ENCODE measurements around the gene ELK3. TPM values are rescaled to one million over a fixed set of nuclear protein-coding genes. Genes with fewer than 3 reads are reported as not detected.
"Not testable (repeated sequence)": the region's sequence is repeated elsewhere in the genome, so short reads cannot be mapped to it uniquely, and the experiment has no call there.

The ELK3 gene
- polyA plus RNA-seq, 2 of the 4 experiments (the other 2 are of a cell fraction) = 33.1 to 38.6 TPM

DNA sequence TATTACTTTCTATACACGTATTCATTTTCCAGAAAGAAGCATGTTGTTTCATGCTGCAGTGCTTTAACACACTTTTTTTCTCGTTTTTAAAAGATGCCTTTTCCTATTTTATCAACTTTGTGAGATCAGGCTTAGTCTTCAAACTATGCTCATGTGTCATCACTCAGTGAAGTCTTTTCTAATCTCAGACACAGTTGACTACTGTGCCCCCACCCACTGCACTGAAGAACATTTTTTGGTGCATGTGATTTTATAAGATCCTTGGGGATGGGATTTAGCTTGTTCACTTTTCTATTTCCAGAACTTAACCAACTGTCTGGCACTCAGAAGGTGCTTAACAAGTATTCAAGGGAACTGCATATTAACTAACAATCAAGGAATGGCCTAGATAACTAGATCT, 120.5 kb downstream of the ELK3 start:
- ATAC-seq = no peak
- ChIA-PET POLR2A (no interaction called here), CTCF (interaction anchor here (1.2 kb wide), 1 partner anchor 12 kb away, joined by 4 read pairs; no protein-coding TSS in a partner anchor)
- no peak for FAIRE-seq
- Histone ChIP-seq H3K4me2 (no peak overlapping the region), H3K9me3 (no peaks in the 10 kb centered on the region), H3K4me1 (peaks cover 4% of the 10 kb centered on the region; the same call in 1 of the 3 replicates), H3K4me3 (no peak overlapping the region), H3K27ac (no peak overlapping the region)
- DNase-seq (ENCODE audit: low read depth in 1 of 2, low spot score in 1 of 2) = no peak
- WGBS (ENCODE audit: missing lambda C conversion rate) = 76% methylated on average over 2 of the region's 2 CpGs
- no peak for TF ChIP-seq MAZ (IDR thresholded peaks at IDR 0.05; ENCODE audit: borderline replicate concordance, low read depth, low read length)
- TF ChIP-seq, protein P1, sequence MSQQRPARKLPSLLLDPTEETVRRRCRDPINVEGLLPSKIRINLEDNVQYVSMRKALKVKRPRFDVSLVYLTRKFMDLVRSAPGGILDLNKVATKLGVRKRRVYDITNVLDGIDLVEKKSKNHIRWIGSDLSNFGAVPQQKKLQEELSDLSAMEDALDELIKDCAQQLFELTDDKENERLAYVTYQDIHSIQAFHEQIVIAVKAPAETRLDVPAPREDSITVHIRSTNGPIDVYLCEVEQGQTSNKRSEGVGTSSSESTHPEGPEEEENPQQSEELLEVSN (IDR thresholded peaks at IDR 0.05; ENCODE audit: borderline replicate concordance, low read depth) = no peak
- TF ChIP-seq POLR2AphosphoS2 (conservative IDR thresholded peaks at IDR 0.05; ENCODE audit: low read length) = no peak
- no peak for TF ChIP-seq HDAC2 (IDR thresholded peaks at IDR 0.05)
- no peak for TF ChIP-seq TP53 (CRISPR knock-in tag; IDR thresholded peaks at IDR 0.05)
- TF ChIP-seq MYC (IDR thresholded peaks at IDR 0.05; ENCODE audit: borderline replicate concordance, low read length) = no peak
- TF ChIP-seq ESRRA (IDR thresholded peaks at IDR 0.05; ENCODE audit: borderline replicate concordance, low read length) = no peak
- TF ChIP-seq CBX8 (IDR thresholded peaks at IDR 0.05) = no peak

DNA sequence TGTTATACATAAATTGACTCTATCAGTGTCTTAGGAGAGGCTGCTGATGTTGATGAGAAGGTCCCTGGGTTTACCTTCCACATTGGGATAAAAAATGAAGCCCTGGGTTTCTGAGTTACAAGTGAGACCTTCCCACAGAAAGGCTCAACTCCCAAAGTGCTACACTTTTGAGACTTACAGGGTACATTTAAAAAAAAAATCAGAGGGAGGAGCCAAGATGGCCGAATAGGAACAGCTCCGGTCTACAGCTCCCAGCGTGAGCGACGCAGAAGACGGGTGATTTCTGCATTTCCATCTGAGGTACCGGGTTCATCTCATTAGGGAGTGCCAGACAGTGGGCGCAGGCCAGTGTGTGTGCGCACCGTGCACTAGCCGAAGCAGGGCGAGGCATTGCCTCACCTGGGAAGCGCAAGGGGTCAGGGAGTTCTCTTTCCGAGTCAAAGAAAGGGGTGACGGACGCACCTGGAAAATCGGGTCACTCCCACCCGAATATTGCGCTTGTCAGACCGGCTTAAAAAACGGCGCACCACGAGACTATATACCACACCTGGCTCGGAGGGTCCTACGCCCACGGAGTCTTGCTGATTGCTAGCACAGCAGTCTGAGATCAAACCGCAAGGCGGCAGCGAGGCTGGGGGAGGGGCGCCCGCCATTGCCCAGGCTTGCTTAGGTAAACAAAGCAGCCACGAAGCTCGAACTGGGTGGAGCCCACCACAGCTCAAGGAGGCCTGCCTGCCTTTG, 121.7 kb downstream of the ELK3 start:
- FAIRE-seq; H3K4me1 ChIP-seq; DNase-seq (ENCODE audit: low read depth in 1 of 2, low spot score in 1 of 2); POLR2A ChIA-PET; H3K9me3 ChIP-seq: not testable (repeated sequence)
- peak in 1 of 2 experiments; percentile 64; a peak in 3 of 6 replicates for ATAC-seq
- Histone ChIP-seq H3K4me3 (peak overlapping the region; percentile 41), H3K27ac (peak overlapping the region; percentile 60 to 61), H3K4me2 (peak overlapping the region; percentile 55)
- CTCF ChIA-PET = interaction anchor here (0.6 kb wide), 1 partner anchor 401 kb away, joined by 4 read pairs; no protein-coding TSS in a partner anchor
- 79% methylated on average over 28 of the region's 33 CpGs for WGBS (ENCODE audit: missing lambda C conversion rate)

DNA sequence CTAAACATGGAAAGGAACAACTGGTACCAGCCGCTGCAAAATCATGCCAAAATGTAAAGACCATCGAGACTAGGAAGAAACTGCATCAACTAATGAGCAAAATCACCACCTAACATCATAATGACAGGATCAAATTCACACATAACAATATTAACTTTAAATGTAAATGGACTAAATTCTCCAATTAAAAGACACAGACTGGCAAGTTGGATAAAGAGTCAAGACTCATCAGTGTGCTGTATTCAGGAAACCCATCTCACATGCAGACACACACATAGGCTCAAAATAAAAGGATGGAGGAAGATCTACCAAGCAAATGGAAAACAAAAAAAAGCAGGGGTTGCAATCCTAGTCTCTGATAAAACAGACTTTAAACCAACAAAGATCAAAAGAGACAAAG, 123.6 kb downstream of the ELK3 start:
- H3K4me1 ChIP-seq; ATAC-seq; H3K27ac ChIP-seq; H3K9me3 ChIP-seq; FAIRE-seq; CTCF ChIA-PET; H3K4me2 ChIP-seq; POLR2A ChIA-PET; H3K4me3 ChIP-seq; DNase-seq (ENCODE audit: low read depth in 1 of 2, low spot score in 1 of 2): not testable (repeated sequence)
- 76% methylated on average over 2 of the region's 2 CpGs for WGBS (ENCODE audit: missing lambda C conversion rate)

Small RNA genes within 50 kb of the gene (small RNA-seq; reads per million reads assigned to genes)
- gene RNU4-24P = 0 reads per million in 6 experiments

Other genes with a start within 250 kb of the ELK3 start
- gene HAL, start 198.0 kb upstream of the ELK3 start, polyA plus RNA-seq (2011; rRNA removed) = 0.43 and 0.50 TPM in 2 replicates
- gene HAL, start 198.0 kb upstream of the ELK3 start, polyA plus RNA-seq (2017; fragmentation: RNase III; extraction: RNeasy Plus Mini Kit Qiagen cat#74134 plus additional on column Dnase treatment) = 0.22 to 0.40 TPM (median 0.33 TPM) in 3 replicates
- 162 and 174 TPM in 2 replicates for gene LTA4H, start 158.8 kb upstream of the ELK3 start, polyA plus RNA-seq (2011; rRNA removed)
- gene LTA4H, start 158.8 kb upstream of the ELK3 start, polyA plus RNA-seq (2017; fragmentation: RNase III; extraction: RNeasy Plus Mini Kit Qiagen cat#74134 plus additional on column Dnase treatment) = 122 to 126 TPM (median 124 TPM) in 3 replicates
- 34.5 and 43.5 TPM in 2 replicates for gene CDK17, start 206.1 kb downstream of the ELK3 start, polyA plus RNA-seq (2011; rRNA removed)
- 11.2 to 12.1 TPM (median 11.4 TPM) in 3 replicates for gene CDK17, start 206.1 kb downstream of the ELK3 start, polyA plus RNA-seq (2017; fragmentation: RNase III; extraction: RNeasy Plus Mini Kit Qiagen cat#74134 plus additional on column Dnase treatment)

All from A549 (cell line).